ENCODE results near the gene AP1G2.

GRCh38 chr14:23589606-23590005, 22.0 kb upstream of the AP1G2 start:
- TF ChIP-seq CTCF (IDR thresholded peaks at IDR 0.05) (no peak), ZFX (IDR thresholded peaks at IDR 0.05; ENCODE audit: borderline replicate concordance) (no peak)

All from 22Rv1 (cell line).